HG02623 (cell line): Measurements from ENCODE around the gene TMEM219.

Experiments
- ATAC-seq: cut with Tn5 transposase; IDR thresholded peaks from one replicate; pipeline ENCODE4 v1.9.1; 2021; ENCODE audit warnings: moderate library complexity; ENCODE audit not compliant: unreplicated experiment

TMEM219 gene

GRCh38 chr16:29978564-29979270, 16.8 kb downstream of the TMEM219 start:
- no peak for ATAC-seq

GRCh38 chr16:29982560-29983419, 20.9 kb downstream of the TMEM219 start:
- no peak for ATAC-seq

GRCh38 chr16:29983420-29984136, 21.7 kb downstream of the TMEM219 start:
- ATAC-seq, result no peak

- no peak for ATAC-seq
Measured at GRCh38 chr16:29984137-29984763, 22.4 kb downstream of the TMEM219 start.

- ATAC-seq, result no peak
Measured at GRCh38 chr16:29984764-29985147, 22.9 kb downstream of the TMEM219 start.

GRCh38 chr16:29985271-29985811, 23.5 kb downstream of the TMEM219 start:
- ATAC-seq, result no peak

- no peak for ATAC-seq
Measured at GRCh38 chr16:29986231-29986630, 24.4 kb downstream of the TMEM219 start.

- no peak for ATAC-seq
Measured at GRCh38 chr16:29986931-29987330, 25.1 kb downstream of the TMEM219 start.

GRCh38 chr16:29987371-29988085, 25.6 kb downstream of the TMEM219 start:
- no peak for ATAC-seq

GRCh38 chr16:29988346-29989075, 26.6 kb downstream of the TMEM219 start:
- no peak for ATAC-seq

GRCh38 chr16:29989111-29989858, 27.4 kb downstream of the TMEM219 start:
- no peak for ATAC-seq

- ATAC-seq, result no peak
Measured at GRCh38 chr16:29990034-29990433, 28.2 kb downstream of the TMEM219 start.

GRCh38 chr16:29990883-29991570, 29.1 kb downstream of the TMEM219 start:
- no peak for ATAC-seq

- ATAC-seq, result no peak
Measured at GRCh38 chr16:29991571-29991904, 29.7 kb downstream of the TMEM219 start.

GRCh38 chr16:29992344-29992967, 30.6 kb downstream of the TMEM219 start:
- no peak for ATAC-seq

- no peak for ATAC-seq
Measured at GRCh38 chr16:29993191-29993902, 31.5 kb downstream of the TMEM219 start.

- ATAC-seq, result no peak
Measured at GRCh38 chr16:29993903-29994599, 32.2 kb downstream of the TMEM219 start.
